K562 (cell line): ENCODE results near the gene KBTBD4.

Experiments used
- NFIC ChIP-seq: fragments of 450-650 bp; IDR thresholded peaks from 2 replicates; pipeline ENCODE4 v1.6.1; 2017; ENCODE audit warnings: mild to moderate bottlenecking, inconsistent platforms
- TEAD2 ChIP-seq: fragments of 450-650 bp; IDR thresholded peaks from 2 replicates; pipeline ENCODE4 v1.6.1; 2016; ENCODE audit warnings: missing genetic modification characterization, control low read depth, missing compliant biosample characterization
- XRCC4 ChIP-seq: IDR thresholded peaks from one replicate; pipeline ENCODE4 v1.6.1; 2011; ENCODE audit not compliant: insufficient read depth, insufficient read length; ENCODE audit errors: extremely low read depth
- ZBTB1 ChIP-seq: sonication (generic); formaldehyde crosslinking; IDR thresholded peaks from 2 replicates; pipeline ENCODE4 v1.8.1; 2023; ENCODE audit warnings: missing genetic modification reagents, low read depth, mild to moderate bottlenecking, borderline replicate concordance
- ZBTB8A ChIP-seq: fragments of 450-650 bp; IDR thresholded peaks from 2 replicates; pipeline ENCODE4 v1.6.1; 2018; ENCODE audit warnings: mild to moderate bottlenecking, moderate library complexity; ENCODE audit not compliant: partially characterized antibody
- ZFP30 ChIP-seq: fragments of 250-450 bp; sonication (Bioruptor Pico); IDR thresholded peaks from 2 replicates; pipeline ENCODE4 v1.8.0; 2022; ENCODE audit warnings: moderate library complexity, mild to moderate bottlenecking, inconsistent platforms, borderline replicate concordance

DNA sequence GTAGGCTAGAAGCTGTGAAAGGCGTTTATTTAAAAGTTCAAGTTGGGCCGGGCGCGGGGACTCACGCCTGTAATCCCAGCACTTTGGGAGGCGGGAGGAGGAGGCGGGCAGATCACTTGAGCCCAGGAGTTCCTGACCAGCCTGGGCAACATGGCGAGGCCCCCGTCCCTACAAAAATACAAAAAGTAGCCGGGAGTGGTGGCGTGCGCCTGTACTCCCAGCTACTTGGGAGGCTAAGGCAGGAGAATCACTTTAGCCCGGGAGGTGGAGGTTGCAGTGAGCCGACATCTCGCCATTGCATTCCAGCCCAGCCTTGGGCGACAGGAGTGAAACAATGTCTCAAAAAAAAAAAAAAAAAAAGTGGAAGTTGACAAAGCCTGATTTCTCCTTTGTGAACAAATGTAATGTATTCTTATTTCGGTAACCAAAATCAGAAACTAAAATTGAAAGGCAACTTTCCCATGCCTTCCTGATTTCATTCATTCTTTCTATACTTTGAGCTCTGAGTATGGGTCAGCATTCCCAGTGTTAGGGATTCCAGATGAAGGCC is 12.5 kb downstream of the KBTBD4 start:
- TF ChIP-seq NFIC: no peak
- no peak for TF ChIP-seq ZBTB1 (CRISPR knock-in tag)
- no peak for TF ChIP-seq ZFP30 (CRISPR knock-in tag)
- TF ChIP-seq TEAD2 (tag): no peak
- TF ChIP-seq XRCC4: no peak
- no peak for TF ChIP-seq ZBTB8A
